Astrocyte (in vitro differentiated cells and primary cell): ENCODE results near the gene UBQLNL. TPM values are rescaled to one million over a fixed set of nuclear protein-coding genes. Genes with fewer than 3 reads are reported as not detected.

ENCODE experiments used
- DNase-seq: peaks from one replicate; pipeline ENCODE4 v3.0.0-alpha.2; 2010; ENCODE audit warnings: low read depth
- FAIRE-seq: peaks from 2 replicates; lab custom pipeline; 2011; peaks lifted over from hg19 to GRCh38; lab: Jason Lieb, UNC
- H2AFZ ChIP-seq: 2 replicates; pipeline ENCODE4 v1.6.0; 2012; ENCODE audit warnings: low read depth, low read length, inconsistent platforms
- H3K27ac ChIP-seq: 2 replicates; pipeline ENCODE4 v1.5.1; 2011; ENCODE audit warnings: low read depth, low read length, inconsistent platforms
- H3K27me3 ChIP-seq: 2 replicates; pipeline ENCODE4 v1.6.0; 2011; ENCODE audit warnings: low read length, inconsistent platforms; ENCODE audit not compliant: insufficient read depth
- H3K36me3 ChIP-seq: 2 replicates; pipeline ENCODE4 v1.5.1; 2011; ENCODE audit warnings: low read length, inconsistent platforms; ENCODE audit not compliant: insufficient read depth
- H3K4me1 ChIP-seq: 2 replicates; pipeline ENCODE4 v1.5.1; 2011; ENCODE audit warnings: low read length, inconsistent platforms; ENCODE audit not compliant: insufficient read depth
- H3K4me2 ChIP-seq: 2 replicates; pipeline ENCODE4 v1.6.0; 2012; ENCODE audit warnings: low read length, inconsistent platforms
- H3K4me3 ChIP-seq: 2 replicates; pipeline ENCODE4 v1.5.1; 2011; ENCODE audit warnings: low read depth, mild to moderate bottlenecking, low read length, inconsistent platforms; ENCODE audit not compliant: insufficient read depth
- H3K79me2 ChIP-seq: 2 replicates; pipeline ENCODE4 v1.6.0; 2012; ENCODE audit warnings: mild to moderate bottlenecking, low read length, inconsistent platforms; ENCODE audit not compliant: insufficient read depth
- H3K9ac ChIP-seq: 2 replicates; pipeline ENCODE4 v1.6.0; 2012; ENCODE audit warnings: mild to moderate bottlenecking, low read length, inconsistent platforms
- H3K9me3 ChIP-seq: 2 replicates; pipeline ENCODE4 v1.5.1; 2012; ENCODE audit warnings: low read depth, mild to moderate bottlenecking, low read length, inconsistent platforms; ENCODE audit not compliant: insufficient read depth
- H4K20me1 ChIP-seq: 2 replicates; pipeline ENCODE4 v1.6.0; 2012; ENCODE audit warnings: low read length, inconsistent platforms; ENCODE audit not compliant: insufficient read depth
- H3K27ac Mint-ChIP-seq: one replicate; pipeline ENCODE4 v1.8.0; 2021; ENCODE audit warnings: mild to moderate bottlenecking, mixed read lengths; ENCODE audit not compliant: unreplicated experiment
- H3K27me3 Mint-ChIP-seq: one replicate; pipeline ENCODE4 v1.8.0; 2021; ENCODE audit warnings: low read depth, mixed read lengths; ENCODE audit not compliant: unreplicated experiment
- H3K36me3 Mint-ChIP-seq: one replicate; pipeline ENCODE4 v1.8.0; 2021; ENCODE audit warnings: low read depth, mixed read lengths; ENCODE audit not compliant: unreplicated experiment
- H3K4me1 Mint-ChIP-seq: one replicate; pipeline ENCODE4 v1.8.0; 2021; ENCODE audit warnings: low read depth, mixed read lengths; ENCODE audit not compliant: unreplicated experiment
- H3K4me3 Mint-ChIP-seq: one replicate; pipeline ENCODE4 v1.8.0; 2021; ENCODE audit warnings: mild to moderate bottlenecking, moderate library complexity, mixed read lengths; ENCODE audit not compliant: unreplicated experiment
- H3K9me3 Mint-ChIP-seq: one replicate; pipeline ENCODE4 v1.8.0; 2021; ENCODE audit warnings: mild to moderate bottlenecking, mixed read lengths; ENCODE audit not compliant: unreplicated experiment
- CTCF ChIP-seq: IDR thresholded peaks from 2 replicates; pipeline ENCODE4 v1.5.1; 2011; ENCODE audit warnings: low read depth, mild to moderate bottlenecking, inconsistent platforms, low read length, moderate library complexity; ENCODE audit not compliant: insufficient read depth
- EZH2 ChIP-seq: IDR thresholded peaks from 2 replicates; pipeline ENCODE4 v1.6.1; 2012; ENCODE audit warnings: mild to moderate bottlenecking, low read length, inconsistent platforms; ENCODE audit not compliant: insufficient read depth
- total RNA-seq: library from RNA; stranded (reverse); gene quantifications from 2 replicates; pipeline ENCODE4 v1.2.1, GENCODE V29; 2021

Gene UBQLNL
- total RNA-seq, 1 donor from 2014 or later, result 0.27 TPM

- no peak overlapping the region for H3K27ac ChIP-seq
- H3K27ac Mint-ChIP-seq, result no peak overlapping the region
- DNase-seq, result no peak
- H3K36me3 Mint-ChIP-seq, result no peaks in the 10 kb centered on the region
- H4K20me1 ChIP-seq, result no peaks in the 10 kb centered on the region
- TF ChIP-seq EZH2, result no peak
- TF ChIP-seq CTCF, result no peak
- no peak overlapping the region for H3K4me3 Mint-ChIP-seq
- H3K4me1 Mint-ChIP-seq, result peaks cover 3% of the 10 kb centered on the region
- peaks cover 2% of the 10 kb centered on the region for H3K9me3 Mint-ChIP-seq
- H3K9ac ChIP-seq, result no peak overlapping the region
- no peaks in the 10 kb centered on the region for H3K36me3 ChIP-seq
- H3K27me3 ChIP-seq, result no peaks in the 10 kb centered on the region
- H3K4me1 ChIP-seq, result no peaks in the 10 kb centered on the region
- H3K4me3 ChIP-seq, result no peak overlapping the region
- FAIRE-seq, result no peak
- H2AFZ ChIP-seq, result no peak overlapping the region
- no peak overlapping the region for H3K4me2 ChIP-seq
- no peaks in the 10 kb centered on the region for H3K79me2 ChIP-seq
- no peaks in the 10 kb centered on the region for H3K27me3 Mint-ChIP-seq
- H3K9me3 ChIP-seq, result no peaks in the 10 kb centered on the region
Measured at GRCh38 chr11:5488798-5489399, 27.6 kb downstream of the UBQLNL start.

DNA sequence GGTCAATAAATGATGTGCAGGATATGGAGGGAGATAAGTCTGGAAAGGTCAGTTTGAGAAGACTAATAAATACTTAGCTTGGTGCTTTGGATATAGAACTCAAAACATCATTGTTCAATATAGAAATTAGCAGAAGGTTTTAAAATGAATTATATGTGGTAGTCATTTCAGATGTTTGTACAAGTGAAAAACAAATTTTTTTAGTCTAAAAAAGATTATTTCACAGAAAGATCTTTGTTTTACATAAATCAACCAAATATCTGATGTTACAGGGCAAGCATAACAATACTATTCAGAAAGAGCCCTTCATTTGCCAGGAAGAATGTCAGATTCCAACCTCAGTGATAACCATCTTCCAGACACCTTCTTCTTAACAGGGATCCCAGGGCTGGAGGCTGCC is 28.1 kb downstream of the UBQLNL start, which contains the start of gene OR52D1:
OR52D1 (plus strand) TSS at position 301 of the 400 bp plus-strand sequence; CDS start at position 323, 22 bp downstream.
- Histone ChIP-seq H3K9me3 (no peaks in the 10 kb centered on the region), H3K36me3 (no peaks in the 10 kb centered on the region), H3K27ac (no peak within 1 kb of the TSS), H3K9ac (no peak within 1 kb of the TSS), H3K27me3 (no peaks in the 10 kb centered on the region), H3K79me2 (no peaks in the 10 kb centered on the region), H2AFZ (no peak within 1 kb of the TSS), H3K4me2 (no peak within 1 kb of the TSS), H4K20me1 (no peaks in the 10 kb centered on the region), H3K4me1 (no peaks in the 10 kb centered on the region), H3K4me3 (no peak within 1 kb of the TSS)
- TF ChIP-seq CTCF (no peak), EZH2 (no peak)
- FAIRE-seq, result no peak
- Mint-ChIP-seq H3K27ac (no peak within 1 kb of the TSS), H3K9me3 (peaks cover 2% of the 10 kb centered on the region), H3K27me3 (no peaks in the 10 kb centered on the region), H3K4me1 (peaks cover 3% of the 10 kb centered on the region), H3K4me3 (no peak within 1 kb of the TSS), H3K36me3 (no peaks in the 10 kb centered on the region)
- no peak for DNase-seq

DNA sequence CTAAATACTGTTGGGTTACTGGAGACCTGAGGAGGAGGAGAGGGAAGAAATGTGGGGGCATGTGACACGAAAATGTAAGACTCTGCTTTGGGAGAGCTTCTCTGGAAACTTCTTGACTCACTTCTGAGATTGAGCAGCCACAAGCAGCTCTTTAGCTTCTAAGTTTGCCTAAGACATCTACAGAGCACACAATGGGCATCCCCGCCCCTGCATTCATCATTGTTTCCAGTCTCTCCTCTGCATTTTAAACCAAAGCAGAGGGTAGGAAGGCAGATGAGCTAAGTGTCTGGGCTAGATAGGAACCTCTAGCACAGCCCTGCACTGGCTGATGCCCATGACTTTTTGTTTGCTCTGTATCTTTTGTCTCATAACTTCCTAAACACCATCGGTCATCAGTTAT is 30.1 kb downstream of the UBQLNL start:
- FAIRE-seq (no peak), DNase-seq (no peak)
- no peak overlapping the region for H2AFZ ChIP-seq

More for the DNA sequence above, 30.1 kb downstream of the UBQLNL start:
- no peak overlapping the region for H3K4me3 ChIP-seq
- H3K4me1 Mint-ChIP-seq, result peaks cover 3% of the 10 kb centered on the region
- no peaks in the 10 kb centered on the region for H3K9me3 ChIP-seq
- H3K4me2 ChIP-seq, result no peak overlapping the region
- no peak overlapping the region for H3K27ac Mint-ChIP-seq
- H3K9ac ChIP-seq, result no peak overlapping the region
- no peaks in the 10 kb centered on the region for H3K36me3 ChIP-seq
- H3K4me1 ChIP-seq, result no peaks in the 10 kb centered on the region
- H3K79me2 ChIP-seq, result no peaks in the 10 kb centered on the region
- H3K36me3 Mint-ChIP-seq, result no peaks in the 10 kb centered on the region
- no peak overlapping the region for H3K4me3 Mint-ChIP-seq
- no peaks in the 10 kb centered on the region for H4K20me1 ChIP-seq
- TF ChIP-seq EZH2 (no peak), CTCF (no peak)
- no peaks in the 10 kb centered on the region for H3K9me3 Mint-ChIP-seq
- no peak overlapping the region for H3K27ac ChIP-seq
- H3K27me3 ChIP-seq, result no peaks in the 10 kb centered on the region
- H3K27me3 Mint-ChIP-seq, result no peaks in the 10 kb centered on the region
